Erythroblast (primary cell): ENCODE measurements around the gene RGS1.

Experiments used
- DNase-seq, 2 experiments: peaks; one replicate each; lab custom pipeline; 2025; lab: John Stamatoyannopoulos, UW
- GATA1 ChIP-seq: IDR thresholded peaks from 2 replicates; pipeline ENCODE4 v1.6.1; 2011; ENCODE audit warnings: low read depth, mild to moderate bottlenecking, control low read depth, low read length, moderate library complexity
- POLR2A ChIP-seq: IDR thresholded peaks from 2 replicates; pipeline ENCODE4 v1.6.1; 2011; ENCODE audit warnings: mild to moderate bottlenecking, low read length

Gene RGS1

GRCh38 chr1:192581131-192581927 is 5.8 kb downstream of the RGS1 start:
- peak; percentile 34 for TF ChIP-seq POLR2A
- no peak for TF ChIP-seq GATA1
- no peak for DNase-seq

GRCh38 chr1:192584866-192585265 is 9.3 kb downstream of the RGS1 start:
- no peak for TF ChIP-seq POLR2A
- TF ChIP-seq GATA1: no peak
- no peak for DNase-seq

GRCh38 chr1:192587386-192588266 is 12.1 kb downstream of the RGS1 start:
- TF ChIP-seq GATA1 (no peak), POLR2A (no peak)
- DNase-seq: no peak

- no peak for TF ChIP-seq GATA1
- TF ChIP-seq POLR2A: no peak
- DNase-seq: no peak
Observed at GRCh38 chr1:192588546-192588945, 13.0 kb downstream of the RGS1 start.

DNA sequence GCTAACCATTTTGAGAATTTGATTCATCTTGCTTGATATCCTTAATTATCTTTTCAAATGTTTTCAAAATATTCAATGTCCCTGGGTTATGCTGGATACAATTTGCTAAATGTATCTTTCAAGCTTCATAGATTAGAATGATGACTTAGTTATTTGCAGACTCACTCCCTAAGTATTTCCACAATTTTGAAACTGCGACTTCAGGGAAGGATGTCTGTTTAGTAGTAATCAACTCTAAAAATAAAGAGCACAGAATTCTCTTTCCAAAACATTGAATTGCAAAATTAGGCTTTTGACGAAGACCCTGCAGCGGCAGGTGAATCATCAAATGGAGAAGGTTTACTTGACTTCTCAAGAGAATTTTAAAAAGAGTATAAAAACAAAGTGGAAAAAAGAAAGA is 14.2 kb downstream of the RGS1 start:
- DNase-seq: no peak
- TF ChIP-seq GATA1 (no peak), POLR2A (no peak)

GRCh38 chr1:192592517-192592916 is 16.9 kb downstream of the RGS1 start:
- TF ChIP-seq GATA1 (no peak), POLR2A (no peak)
- no peak for DNase-seq

- DNase-seq: no peak
- no peak for TF ChIP-seq POLR2A
Observed at GRCh38 chr1:192592981-192593708, 17.6 kb downstream of the RGS1 start.

GRCh38 chr1:192595299-192595698 is 19.7 kb downstream of the RGS1 start:
- TF ChIP-seq GATA1 (no peak), POLR2A (no peak)
- DNase-seq: no peak

DNA sequence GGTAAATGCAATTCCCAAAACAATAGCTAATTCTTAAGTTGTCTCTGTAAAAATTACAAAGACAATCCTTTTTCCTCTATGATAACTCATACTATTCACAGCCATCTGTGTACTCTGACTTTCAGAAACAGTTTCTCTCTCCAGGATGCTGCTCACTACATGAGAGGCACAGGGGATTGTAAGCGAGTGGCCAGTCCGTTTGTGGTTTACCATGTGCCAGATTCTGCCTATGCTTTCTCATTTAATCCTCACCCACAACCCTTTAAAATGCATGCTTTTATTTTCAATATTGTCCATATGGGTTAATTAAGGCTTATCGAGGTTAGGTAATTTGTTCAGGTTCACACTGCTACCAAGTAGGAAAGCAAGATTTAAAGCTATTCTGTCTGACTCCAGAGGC is 23.0 kb downstream of the RGS1 start:
- TF ChIP-seq POLR2A (no peak), GATA1 (no peak)
- no peak for DNase-seq

GRCh38 chr1:192600275-192600674 is 24.7 kb downstream of the RGS1 start:
- DNase-seq: no peak
- TF ChIP-seq GATA1: no peak
- no peak for TF ChIP-seq POLR2A

DNA sequence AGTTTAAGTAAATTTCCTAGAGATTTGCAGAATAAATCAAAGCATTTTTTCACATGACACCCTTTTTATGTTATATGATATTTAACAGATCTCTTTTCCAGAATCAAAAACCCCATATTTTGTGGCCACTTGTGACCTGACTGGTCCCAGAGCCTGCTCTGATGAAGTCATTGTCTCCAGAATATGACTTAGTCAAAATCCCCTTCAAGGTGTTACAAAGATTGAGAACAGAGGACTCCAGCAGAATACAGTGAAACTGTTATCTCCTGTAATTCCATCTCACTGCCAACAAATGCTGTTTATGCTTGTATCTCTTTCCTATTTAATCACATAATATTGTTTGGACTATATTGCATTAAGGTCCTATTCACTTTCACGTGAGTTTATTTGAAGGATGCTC is 25.6 kb downstream of the RGS1 start:
- TF ChIP-seq POLR2A (no peak), GATA1 (no peak)
- no peak for DNase-seq

GRCh38 chr1:192601567-192601966 is 26.0 kb downstream of the RGS1 start:
- DNase-seq: no peak
- TF ChIP-seq GATA1 (no peak), POLR2A (no peak)

DNA sequence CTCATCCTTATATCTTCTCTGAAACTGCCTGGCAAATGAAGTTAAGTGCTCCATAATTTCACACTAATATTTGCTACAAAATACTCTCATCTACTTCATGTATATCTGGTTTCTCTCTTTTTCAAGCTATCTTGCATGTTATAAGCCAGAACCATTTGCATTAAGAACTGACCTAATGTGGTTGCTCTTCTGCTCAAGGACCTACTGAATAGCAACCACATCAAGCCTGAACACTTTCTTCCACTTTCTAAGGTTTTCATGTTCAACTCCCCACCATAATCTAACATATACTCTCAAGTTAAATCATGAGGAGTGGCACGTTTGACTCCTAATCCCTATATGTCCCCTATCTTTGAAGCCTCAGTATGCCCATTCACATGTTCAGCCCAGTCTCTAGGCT is 27.2 kb downstream of the RGS1 start:
- TF ChIP-seq POLR2A (no peak), GATA1 (no peak)
- DNase-seq: no peak
